Stomach (tissue), 9 donors: ENCODE results near the gene GPR139. TPM values are rescaled to one million over a fixed set of nuclear protein-coding genes. Genes with fewer than 3 reads are reported as not detected.

Experiments
- DNase-seq, 2 donors: peaks; one replicate each; pipeline versions ENCODE4 v3.0.0 to v3.0.0-alpha.2; 2013 to 2019
- H3K27ac ChIP-seq, 5 donors: fragments of 200-600 bp in 4 of 5; sonication (generic) in 4 of 5; one replicate each; pipeline ENCODE4 v1.5.1; 2013 to 2019; ENCODE audit warnings: mild to moderate bottlenecking in 1 of 5, moderate library complexity in 1 of 5
- H3K27me3 ChIP-seq, 3 donors: fragments of 200-600 bp; sonication (generic); one replicate each; pipeline ENCODE4 v1.5.1; 2017 to 2019; ENCODE audit warnings: mixed run types in 1 of 3
- H3K36me3 ChIP-seq, 4 donors: fragments of 200-600 bp; sonication (generic); 1 replicate in 3 of 4; 2 replicates in 1 of 4; pipeline ENCODE4 v1.5.1; 2016 to 2019
- H3K4me1 ChIP-seq, 4 donors: fragments of 200-600 bp; sonication (generic); one replicate each; pipeline ENCODE4 v1.5.1; 2016 to 2019
- H3K4me3 ChIP-seq, 4 donors: fragments of 200-600 bp; sonication (generic) in 3 of 4; one replicate each; pipeline ENCODE4 v1.5.1; 2016 to 2019; ENCODE audit warnings: mild to moderate bottlenecking in 1 of 4
- H3K9me3 ChIP-seq, 4 donors: fragments of 200-600 bp; sonication (generic); one replicate each; pipeline ENCODE4 v1.5.1; 2016 to 2019
- EP300 ChIP-seq: sonication (generic); formaldehyde crosslinking; IDR thresholded peaks from one replicate; pipeline ENCODE4 v1.6.1; 2017; ENCODE audit warnings: antibody characterized with exemption
- POLR2A ChIP-seq, 4 donors: fragments of 450-650 bp; IDR thresholded peaks; one replicate each; pipeline ENCODE4 v1.6.1; 2016; ENCODE audit warnings: antibody characterized with exemption in 4 of 4, control low read depth in 2 of 4, mild to moderate bottlenecking in 1 of 4, moderate library complexity in 1 of 4
- POLR2AphosphoS5 ChIP-seq, 3 donors: sonication (generic); formaldehyde crosslinking; IDR thresholded peaks; one replicate each; pipeline ENCODE4 v1.6.1; 2016; ENCODE audit warnings: antibody characterized with exemption in 3 of 3
- WGBS, 5 donors: extraction: QIAGEN DNeasy Blood & Tissue Kit in 3 of 5; methylation state at CpG; one replicate each; pipeline versions ENCODE4 v1.1.5 to v1.1.7; 2013 to 2018; 5-methylcytosine and 5-hydroxymethylcytosine counted together
- intact Hi-C: fragments of 100-400 bp; cut with DNase I; formaldehyde crosslinking; loops from one replicate; pipeline ENCODE4 v1.15.1; 2023; ENCODE audit warnings: low total_unique reads
- polyA plus RNA-seq, 3 donors: library from polyadenylated mRNA; stranded (reverse); fragments of 200-250 nt; gene quantifications; one replicate each; pipeline ENCODE4 v1.2.3, GENCODE V29; 2013
- total RNA-seq, 5 donors: library from RNA; depleted of rRNA; stranded (reverse); fragments of >200 nt; gene quantifications; one replicate each; pipeline versions ENCODE4 v1.1.0 to v1.2.3, GENCODE V29; 2014 to 2016
- TF ChIP-seq, protein P1 (sequence below), 7 experiments: fragments of 450-650 bp in 4 of 7; fragments of 200-600 bp in 3 of 7; sonication (generic) in 3 of 7; IDR thresholded peaks; one replicate each; pipeline ENCODE4 v1.5.1; 2016 to 2019; ENCODE audit warnings: antibody characterized with exemption in 7 of 7, control low read depth in 2 of 7, mild to moderate bottlenecking in 1 of 7
- donor health status: healthy with polysubstance abuse.
- donor health status: Bipolar disorder and iron deficiency.
- donor health status: healthy.

The GPR139 gene
- total and polyA plus RNA-seq, 8 donors, result not detected

DNA sequence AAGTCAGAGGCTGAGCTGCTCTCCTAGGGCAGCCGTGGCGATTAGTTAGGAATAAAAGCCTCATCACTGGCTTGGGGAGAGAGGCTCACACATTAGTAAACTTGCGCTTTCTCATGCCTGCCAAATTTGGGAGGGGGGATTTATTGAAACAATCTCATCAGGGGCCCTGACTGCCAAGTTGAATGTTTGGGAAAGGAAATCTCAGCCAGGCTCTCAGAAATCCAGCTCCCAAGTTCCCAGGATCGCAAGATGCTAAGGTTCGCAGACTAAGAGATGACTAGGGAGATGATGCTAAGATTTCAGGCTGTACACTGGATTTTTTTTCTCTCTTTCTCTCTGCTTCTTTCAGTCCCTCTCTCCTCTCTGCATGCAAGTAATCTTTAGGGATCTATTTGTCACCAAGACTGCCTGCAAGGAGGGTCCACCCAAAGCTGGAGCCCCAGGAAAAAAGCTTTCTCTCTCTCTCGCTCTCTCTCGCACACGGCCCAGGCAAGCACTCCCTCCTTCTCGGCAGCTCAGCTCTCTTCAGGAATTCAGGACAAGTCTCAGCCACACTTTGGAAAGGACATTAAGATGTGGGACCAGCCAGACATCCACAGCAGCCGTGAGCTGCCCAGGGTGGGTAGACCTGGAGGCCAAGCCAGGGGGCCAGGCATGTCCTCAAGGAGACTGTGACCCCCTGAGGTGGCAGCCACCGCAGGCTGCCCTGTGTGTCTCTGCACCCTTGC lies 1.4 kb downstream of the GPR139 start:
- no peak for DNase-seq
- Histone ChIP-seq H3K4me3 (no peak overlapping the region), H3K4me1 (peaks cover 0 to 14% (median 7%) of the 10 kb centered on the region in 4 donors), H3K27ac (no peak overlapping the region), H3K36me3 (no peaks in the 10 kb centered on the region), H3K9me3 (peaks cover 0 to 9% (median 7%) of the 10 kb centered on the region in 4 donors), H3K27me3 (peaks cover 5 to 62% (median 34%) of the 10 kb centered on the region in 3 donors)
- 41 to 58% (median 47%) methylated on average over 10 to 11 of the region's 11 CpGs for WGBS, 5 donors
- intact Hi-C loops, result no loop called here
- TF ChIP-seq POLR2AphosphoS5 (IDR thresholded peaks at IDR 0.05), result no peak
- TF ChIP-seq EP300, result no peak
- no peak for TF ChIP-seq POLR2A (IDR thresholded peaks at IDR 0.05)
- TF ChIP-seq, protein P1, sequence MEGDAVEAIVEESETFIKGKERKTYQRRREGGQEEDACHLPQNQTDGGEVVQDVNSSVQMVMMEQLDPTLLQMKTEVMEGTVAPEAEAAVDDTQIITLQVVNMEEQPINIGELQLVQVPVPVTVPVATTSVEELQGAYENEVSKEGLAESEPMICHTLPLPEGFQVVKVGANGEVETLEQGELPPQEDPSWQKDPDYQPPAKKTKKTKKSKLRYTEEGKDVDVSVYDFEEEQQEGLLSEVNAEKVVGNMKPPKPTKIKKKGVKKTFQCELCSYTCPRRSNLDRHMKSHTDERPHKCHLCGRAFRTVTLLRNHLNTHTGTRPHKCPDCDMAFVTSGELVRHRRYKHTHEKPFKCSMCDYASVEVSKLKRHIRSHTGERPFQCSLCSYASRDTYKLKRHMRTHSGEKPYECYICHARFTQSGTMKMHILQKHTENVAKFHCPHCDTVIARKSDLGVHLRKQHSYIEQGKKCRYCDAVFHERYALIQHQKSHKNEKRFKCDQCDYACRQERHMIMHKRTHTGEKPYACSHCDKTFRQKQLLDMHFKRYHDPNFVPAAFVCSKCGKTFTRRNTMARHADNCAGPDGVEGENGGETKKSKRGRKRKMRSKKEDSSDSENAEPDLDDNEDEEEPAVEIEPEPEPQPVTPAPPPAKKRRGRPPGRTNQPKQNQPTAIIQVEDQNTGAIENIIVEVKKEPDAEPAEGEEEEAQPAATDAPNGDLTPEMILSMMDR (IDR thresholded peaks at IDR 0.05), result no peak

DNA sequence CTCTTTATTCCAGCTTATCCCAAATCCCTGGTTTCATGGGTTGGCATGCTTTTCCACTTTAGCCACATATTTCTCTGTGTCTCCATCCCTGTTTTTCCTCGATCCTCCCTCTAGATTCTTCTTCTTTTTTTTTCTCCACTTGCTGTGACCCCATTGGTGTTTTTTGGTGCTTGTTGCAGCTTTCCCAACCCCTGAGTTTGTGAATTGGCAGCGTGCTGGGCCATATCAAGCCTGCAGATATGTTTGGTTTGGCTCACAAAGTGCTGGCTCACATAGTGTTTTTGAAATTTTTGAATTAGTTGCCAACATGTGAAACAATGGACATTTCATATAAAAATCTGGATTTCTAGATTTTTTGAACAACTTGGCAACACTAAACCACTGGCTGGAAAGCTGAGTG lies 8.8 kb downstream of the GPR139 start:
- Histone ChIP-seq H3K4me1 (no peaks in the 10 kb centered on the region), H3K9me3 (peaks cover 0 to 10% (median 9%) of the 10 kb centered on the region in 4 donors), H3K36me3 (no peaks in the 10 kb centered on the region), H3K27me3 (no peaks in the 10 kb centered on the region), H3K27ac (no peak overlapping the region), H3K4me3 (no peak overlapping the region)
- 19 to 44% (median 39%) methylated on average over 2 of the region's 2 CpGs for WGBS, 5 donors
- intact Hi-C loops, result no loop called here
- TF ChIP-seq POLR2AphosphoS5 (IDR thresholded peaks at IDR 0.05) (no peak), POLR2A (IDR thresholded peaks at IDR 0.05) (no peak)
- TF ChIP-seq, protein P1 (IDR thresholded peaks at IDR 0.05), result no peak
- DNase-seq, result no peak

DNA sequence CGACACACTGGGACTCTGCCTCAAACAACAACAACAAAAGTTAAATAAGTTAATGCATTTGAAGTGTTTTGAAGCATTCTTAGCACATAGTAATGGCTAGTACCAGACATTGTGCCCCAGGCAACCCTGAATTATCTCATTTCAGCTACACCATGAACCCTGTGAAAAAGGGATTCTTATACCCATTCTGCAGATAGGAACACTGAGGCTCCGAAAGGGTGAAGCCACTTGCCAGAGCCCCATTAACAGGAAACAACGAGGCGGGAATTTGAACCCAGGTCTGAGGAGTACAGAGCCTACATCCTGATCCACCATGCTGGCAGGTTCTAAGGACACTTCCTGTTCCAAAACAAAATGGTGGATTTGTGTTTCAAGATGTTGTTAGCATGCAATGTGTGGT lies 9.2 kb downstream of the GPR139 start:
- no peaks in the 10 kb centered on the region for H3K27me3 ChIP-seq
- no peak overlapping the region for H3K27ac ChIP-seq
- no peaks in the 10 kb centered on the region for H3K36me3 ChIP-seq
- H3K9me3 ChIP-seq, result peaks cover 0 to 10% (median 9%) of the 10 kb centered on the region in 4 donors
- DNase-seq, result no peak
- TF ChIP-seq POLR2AphosphoS5 (IDR thresholded peaks at IDR 0.05) (no peak), EP300 (no peak), POLR2A (IDR thresholded peaks at IDR 0.05) (no peak)
- TF ChIP-seq, protein P1 (IDR thresholded peaks at IDR 0.05), result no peak
- WGBS, 5 donors, result 85 to 91% (median 88%) methylated on average over 4 of the region's 4 CpGs
- no peaks in the 10 kb centered on the region for H3K4me1 ChIP-seq
- intact Hi-C loops, result no loop called here
- H3K4me3 ChIP-seq, result no peak overlapping the region

DNA sequence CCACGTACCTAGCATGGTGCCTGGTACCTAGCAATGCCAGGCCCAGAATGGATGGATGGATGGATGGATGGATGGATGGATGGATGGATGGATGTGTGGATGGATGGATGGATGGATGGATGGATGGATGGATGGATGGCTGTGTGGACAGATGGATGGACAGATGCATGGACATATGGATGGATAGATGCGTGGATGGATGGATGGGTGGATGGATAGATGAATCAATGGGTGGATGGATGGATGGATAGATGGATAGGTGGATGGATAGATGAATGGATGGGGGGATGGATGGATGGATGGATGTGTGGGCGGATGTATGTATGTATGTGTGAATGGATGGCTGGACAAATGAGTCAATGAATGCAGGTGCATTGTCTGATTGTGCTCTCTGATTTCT lies 12.6 kb downstream of the GPR139 start:
- Histone ChIP-seq H3K27me3 (no peaks in the 10 kb centered on the region), H3K27ac (no peak overlapping the region)
- intact Hi-C loops, result no loop called here

More for the DNA sequence above, 12.6 kb downstream of the GPR139 start:
- TF ChIP-seq, protein P1 (IDR thresholded peaks at IDR 0.05), result no peak
- TF ChIP-seq EP300 (no peak), POLR2AphosphoS5 (IDR thresholded peaks at IDR 0.05) (no peak), POLR2A (IDR thresholded peaks at IDR 0.05) (no peak)
- no peak for DNase-seq
- WGBS, 5 donors, result 59 to 74% (median 68%) methylated on average over 3 of the region's 3 CpGs
- Histone ChIP-seq H3K36me3 (no peaks in the 10 kb centered on the region), H3K4me1 (no peaks in the 10 kb centered on the region), H3K4me3 (no peak overlapping the region), H3K9me3 (no peaks in the 10 kb centered on the region)
